HG03025 (cell line): ENCODE measurements around the gene CR1.
A peak's percentile ranks its signal among the peaks of the same experiment; 100 is the strongest.
"Not testable (repeated sequence)": the region's sequence is repeated elsewhere in the genome, so short reads cannot be mapped to it uniquely, and the experiment has no call there.

Experiments
- ATAC-seq: cut with Tn5 transposase; IDR thresholded peaks from one replicate; pipeline ENCODE4 v1.9.1; 2021; ENCODE audit warnings: mild to moderate bottlenecking, moderate library complexity; ENCODE audit not compliant: unreplicated experiment, low FRiP score

CR1 gene

GRCh38 chr1:207495801-207496792 is at the start of gene CR1:
CR1 (plus strand) TSS chr1:207496157; CDS start chr1:207496268, 111 bp downstream.
- peak; percentile 57 for ATAC-seq

- ATAC-seq: no peak
These were observed 42.3 kb upstream of the CR1 start for GRCh38 chr1:207453710-207454045.

GRCh38 chr1:207454046-207454964 is 41.7 kb upstream of the CR1 start, which contains the start of gene CR2:
CR2 (plus strand) TSS chr1:207454328; CDS start chr1:207454419, 91 bp downstream.
- peak; percentile 93 for ATAC-seq

- no peak for ATAC-seq
These were observed 40.7 kb upstream of the CR1 start for GRCh38 chr1:207455183-207455754.

GRCh38 chr1:207458414-207458813 is 37.5 kb upstream of the CR1 start:
- ATAC-seq: no peak

- no peak for ATAC-seq
These were observed 36.9 kb upstream of the CR1 start for GRCh38 chr1:207459008-207459407.

- no peak for ATAC-seq
These were observed 34.3 kb upstream of the CR1 start for GRCh38 chr1:207461649-207462048.

GRCh38 chr1:207462535-207462934 is 33.4 kb upstream of the CR1 start:
- ATAC-seq: no peak

- ATAC-seq: no peak
These were observed 32.9 kb upstream of the CR1 start for GRCh38 chr1:207463021-207463420.

GRCh38 chr1:207463571-207463970 is 32.4 kb upstream of the CR1 start:
- ATAC-seq: no peak

GRCh38 chr1:207470927-207471326 is 25.0 kb upstream of the CR1 start:
- no peak for ATAC-seq

GRCh38 chr1:207474210-207474609 is 21.7 kb upstream of the CR1 start:
- no peak for ATAC-seq

- no peak for ATAC-seq
These were observed 9.8 kb upstream of the CR1 start for GRCh38 chr1:207486198-207486597.

GRCh38 chr1:207487636-207488035 is 8.3 kb upstream of the CR1 start:
- ATAC-seq: no peak

GRCh38 chr1:207493212-207493611 is 2.7 kb upstream of the CR1 start:
- ATAC-seq: no peak

- ATAC-seq: no peak
These were observed 1.8 kb upstream of the CR1 start for GRCh38 chr1:207494171-207494570.

GRCh38 chr1:207495281-207495680 is 676 bp upstream of the CR1 start:
- not testable (repeated sequence) for ATAC-seq

GRCh38 chr1:207497941-207498340 is 2.0 kb downstream of the CR1 start:
- ATAC-seq: no peak

- no peak for ATAC-seq
These were observed 3.6 kb downstream of the CR1 start for GRCh38 chr1:207499573-207499972.

GRCh38 chr1:207500306-207500705 is 4.3 kb downstream of the CR1 start:
- ATAC-seq: no peak

GRCh38 chr1:207501071-207501470 is 5.1 kb downstream of the CR1 start:
- ATAC-seq: no peak
